H1 (cell line): ENCODE results near the gene ESD. TPM values are rescaled to one million over a fixed set of nuclear protein-coding genes. Genes with fewer than 3 reads are reported as not detected.

ENCODE experiments used
- CTCF ChIA-PET: fragments of 300-600 bp; sonication (Branson Sonifier 250); formaldehyde crosslinking; loops from one replicate; lab custom pipeline; 2021; ENCODE audit not compliant: partially characterized antibody; lab: Charles Lee
- POLR2A ChIA-PET: fragments of 300-600 bp; sonication (Branson Sonifier 250); formaldehyde crosslinking; loops from one replicate; lab custom pipeline; 2021; ENCODE audit warnings: inconsistent platforms; ENCODE audit not compliant: partially characterized antibody; lab: Charles Lee
- DNase-seq, 2 experiments: peaks; one replicate each; pipeline versions ENCODE4 v3.0.0 to v3.0.0-alpha.2; 2010 to 2022; ENCODE audit warnings: low spot score in 2 of 2, low read depth in 1 of 2, mixed read lengths in 1 of 2
- FAIRE-seq: peaks from 2 replicates; lab custom pipeline; 2011; peaks lifted over from hg19 to GRCh38; lab: Jason Lieb, UNC
- H2AFZ ChIP-seq: 2 replicates; pipeline ENCODE4 v1.8.1; 2012; ENCODE audit warnings: low read length, inconsistent platforms
- H2AK5ac ChIP-seq: 2 replicates; pipeline ENCODE4 v1.6.1; 2013; ENCODE audit warnings: low read depth, low read length
- H2BK120ac ChIP-seq: replicated peaks from 2 replicates; pipeline ENCODE3; 2013; ENCODE audit warnings: low read depth, low read length, inconsistent platforms
- H2BK12ac ChIP-seq: 2 replicates; pipeline ENCODE4 v1.6.1; 2013; ENCODE audit warnings: low read depth, low read length
- H2BK15ac ChIP-seq: 2 replicates; pipeline ENCODE4 v1.6.1; 2013; ENCODE audit warnings: low read length
- H2BK20ac ChIP-seq: 2 replicates; pipeline ENCODE4 v1.6.1; 2013; ENCODE audit warnings: low read length
- H2BK5ac ChIP-seq: 2 replicates; pipeline ENCODE4 v1.6.1; 2013; ENCODE audit warnings: low read depth, low read length
- H3K14ac ChIP-seq: 2 replicates; pipeline ENCODE4 v1.6.1; 2013; ENCODE audit warnings: inconsistent platforms; ENCODE audit not compliant: insufficient read length
- H3K18ac ChIP-seq: 2 replicates; pipeline ENCODE4 v1.6.1; 2013; ENCODE audit warnings: low read length; ENCODE audit errors: extremely low read depth
- H3K23ac ChIP-seq: 2 replicates; pipeline ENCODE4 v1.6.1; 2013; ENCODE audit warnings: inconsistent platforms; ENCODE audit not compliant: insufficient read length
- H3K23me2 ChIP-seq: 2 replicates; pipeline ENCODE4 v1.6.1; 2013; ENCODE audit warnings: low read depth, low read length
- H3K27ac ChIP-seq: 2 replicates; pipeline ENCODE4 v1.6.1; 2011; ENCODE audit warnings: low read depth, low read length, inconsistent platforms
- H3K27me3 ChIP-seq, 4 experiments: replicated peaks in 1 of 4; 1 replicate in 1 of 4; 2 replicates in 3 of 4; pipeline versions ENCODE4 v1.6.1 to v1.8.1; 2011 to 2013; ENCODE audit warnings: low read length in 3 of 4, mild to moderate bottlenecking in 3 of 4, inconsistent platforms in 2 of 4, mixed read lengths in 2 of 4, moderate library complexity in 1 of 4; ENCODE audit not compliant: control insufficient read depth in 3 of 4, insufficient read depth in 3 of 4; ENCODE audit errors: extremely low read depth in 1 of 4
- H3K36me3 ChIP-seq, 4 experiments: 2 replicates each; pipeline versions ENCODE4 v1.6.1 to v1.8.1; 2011 to 2013; ENCODE audit warnings: mild to moderate bottlenecking in 4 of 4, low read length in 3 of 4, moderate library complexity in 2 of 4, control low read depth in 1 of 4, inconsistent platforms in 1 of 4; ENCODE audit not compliant: insufficient read depth in 4 of 4, control insufficient read depth in 2 of 4
- H3K4ac ChIP-seq: replicated peaks from 2 replicates; pipeline ENCODE3; 2013; ENCODE audit warnings: low read length, low read depth, mixed read lengths, inconsistent platforms; ENCODE audit not compliant: insufficient read length
- H3K4me1 ChIP-seq, 4 experiments: replicated peaks in 1 of 4; 1 replicate in 1 of 4; 2 replicates in 3 of 4; pipeline versions ENCODE4 v1.6.1 to v1.8.1; 2011 to 2013; ENCODE audit warnings: low read length in 3 of 4, inconsistent platforms in 2 of 4, mixed read lengths in 1 of 4; ENCODE audit not compliant: insufficient read depth in 4 of 4, control insufficient read depth in 3 of 4
- H3K4me2 ChIP-seq, 2 experiments: 2 replicates each; pipeline versions ENCODE4 v1.6.1 to v1.8.1; 2011 to 2013; ENCODE audit warnings: low read depth in 2 of 2, low read length in 2 of 2, control low read depth in 1 of 2, inconsistent platforms in 1 of 2, mild to moderate bottlenecking in 1 of 2; ENCODE audit not compliant: insufficient read depth in 1 of 2
- H3K4me3 ChIP-seq, 4 experiments: fragments of 200-600, 300-600 bp in 1 of 4; sonication (generic), shearing (Covaris generic), sonication (Bioruptor Twin) in 1 of 4; 2 replicates each; pipeline versions ENCODE4 v1.5.1 to v1.8.1; 2011 to 2016; ENCODE audit warnings: low read length in 4 of 4, low read depth in 3 of 4, control low read depth in 2 of 4, inconsistent platforms in 2 of 4, mild to moderate bottlenecking in 2 of 4, mixed read lengths in 1 of 4, moderate library complexity in 1 of 4; ENCODE audit not compliant: insufficient read depth in 2 of 4; ENCODE audit errors: extremely low read depth in 1 of 4
- H3K56ac ChIP-seq: replicated peaks from 2 replicates; pipeline ENCODE3; 2013; ENCODE audit warnings: low read depth, mild to moderate bottlenecking, mixed read lengths, low read length, inconsistent platforms; ENCODE audit not compliant: insufficient read length
- H3K79me1 ChIP-seq: 2 replicates; pipeline ENCODE4 v1.6.1; 2013; ENCODE audit warnings: low read depth, low read length, control low read depth
- H3K79me2 ChIP-seq, 2 experiments: 2 replicates each; pipeline versions ENCODE4 v1.6.1 to v1.8.1; 2012 to 2013; ENCODE audit warnings: low read length in 2 of 2, mild to moderate bottlenecking in 2 of 2, inconsistent platforms in 1 of 2; ENCODE audit not compliant: insufficient read depth in 2 of 2, control insufficient read depth in 1 of 2
- H3K9ac ChIP-seq, 4 experiments: replicated peaks in 1 of 4; 1 replicate in 1 of 4; 2 replicates in 3 of 4; pipeline versions ENCODE4 v1.6.1 to v1.8.1; 2011 to 2013; ENCODE audit warnings: low read depth in 3 of 4, low read length in 3 of 4, control low read depth in 2 of 4, mild to moderate bottlenecking in 2 of 4, moderate library complexity in 2 of 4, inconsistent platforms in 1 of 4; ENCODE audit errors: extremely low read depth in 1 of 4
- H3K9me3 ChIP-seq, 2 experiments: 2 replicates each; pipeline versions ENCODE4 v1.6.1 to v1.8.1; 2012 to 2013; ENCODE audit warnings: mild to moderate bottlenecking in 2 of 2, moderate library complexity in 2 of 2, control low read depth in 1 of 2, inconsistent platforms in 1 of 2, low read depth in 1 of 2, low read length in 1 of 2, mixed read lengths in 1 of 2; ENCODE audit not compliant: insufficient read depth in 2 of 2
- H4K20me1 ChIP-seq, 2 experiments: replicated peaks in 1 of 2; 2 replicates each; pipeline versions ENCODE3 to v1.8.1; 2011 to 2013; ENCODE audit warnings: inconsistent platforms in 2 of 2, low read length in 2 of 2, mild to moderate bottlenecking in 1 of 2; ENCODE audit not compliant: insufficient read depth in 2 of 2, control insufficient read depth in 1 of 2
- H4K5ac ChIP-seq: 2 replicates; pipeline ENCODE4 v1.6.1; 2013; ENCODE audit warnings: low read length, low read depth, mixed read lengths, inconsistent platforms; ENCODE audit not compliant: insufficient read length
- H4K8ac ChIP-seq: 2 replicates; pipeline ENCODE4 v1.8.0; 2013; ENCODE audit warnings: mild to moderate bottlenecking, moderate library complexity, low read length, inconsistent platforms; ENCODE audit not compliant: insufficient read depth; ENCODE audit errors: extremely low read depth
- H4K91ac ChIP-seq: replicated peaks from 2 replicates; pipeline ENCODE3; 2013; ENCODE audit warnings: low read length, mixed read lengths, inconsistent platforms; ENCODE audit not compliant: insufficient read length
- CBX8 ChIP-seq: fragments of 300-800, 300-1000 bp; sonication (generic); IDR thresholded peaks from 2 replicates; pipeline ENCODE4 v1.7.1; 2016; ENCODE audit warnings: low read depth, low read length, borderline replicate concordance
- EP300 ChIP-seq, 2 experiments: IDR thresholded peaks; 1 replicate in 1 of 2; 2 replicates in 1 of 2; pipeline ENCODE4 v1.6.1; 2011 to 2012; ENCODE audit warnings: low read depth in 2 of 2, low read length in 2 of 2, mild to moderate bottlenecking in 2 of 2, borderline replicate concordance in 1 of 2, inconsistent platforms in 1 of 2, moderate library complexity in 1 of 2
- JUND ChIP-seq: IDR thresholded peaks from 2 replicates; pipeline ENCODE4 v1.6.1; 2011; ENCODE audit warnings: mild to moderate bottlenecking, improper control_type of control experiment, low read length
- POLR2AphosphoS5 ChIP-seq: IDR thresholded peaks from 2 replicates; pipeline ENCODE4 v1.6.1; 2011; ENCODE audit warnings: low read depth, low read length
- RAD21 ChIP-seq, 2 experiments: IDR thresholded peaks in 1 of 2; conservative IDR thresholded peaks in 1 of 2; 2 replicates each; pipeline ENCODE4 v1.6.1; 2011; ENCODE audit warnings: low read depth in 2 of 2, low read length in 2 of 2, improper control_type of control experiment in 1 of 2, inconsistent platforms in 1 of 2, mild to moderate bottlenecking in 1 of 2, moderate library complexity in 1 of 2
- RBBP5 ChIP-seq: IDR thresholded peaks from 2 replicates; pipeline ENCODE4 v1.7.1; 2012; ENCODE audit warnings: low read depth, mild to moderate bottlenecking, inconsistent platforms, low read length, moderate library complexity, borderline replicate concordance
- SIX5 ChIP-seq: IDR thresholded peaks from 2 replicates; pipeline ENCODE4 v1.6.1; 2011; ENCODE audit warnings: mild to moderate bottlenecking, low read depth, low read length
- SP1 ChIP-seq: IDR thresholded peaks from 2 replicates; pipeline ENCODE4 v1.6.1; 2011; ENCODE audit warnings: low read depth, low read length
- TAF1 ChIP-seq: IDR thresholded peaks from 2 replicates; pipeline ENCODE4 v1.6.1; 2011; ENCODE audit warnings: mild to moderate bottlenecking, low read depth, low read length
- TCF12 ChIP-seq: IDR thresholded peaks from 2 replicates; pipeline ENCODE4 v1.6.1; 2011; ENCODE audit warnings: low read depth, mild to moderate bottlenecking, low read length
- WGBS, 2 experiments: shearing (Covaris generic) in 1 of 2; methylation state at CpG; one replicate each; pipeline versions ENCODE4 v1.1.6 to v1.1.7; 2013 to 2015; ENCODE audit warnings: low lambda C conversion rate in 2 of 2, mixed read lengths in 2 of 2, inconsistent platforms in 1 of 2, low coverage in 1 of 2, missing lambda C conversion rate in 1 of 2; ENCODE audit not compliant: insufficient replicate concordance in 2 of 2, insufficient coverage in 1 of 2, insufficient read length in 1 of 2; ENCODE audit errors: extremely low coverage in 1 of 2, missing lambda C conversion rate in 1 of 2; 5-methylcytosine and 5-hydroxymethylcytosine counted together
- polyA plus RNA-seq, 7 experiments: library from polyadenylated mRNA; depleted of rRNA in 3 of 7; stranded (reverse) in 5 of 7; unstranded in 2 of 7; fragments of >200 nt in 5 of 7; fragments of 200-250 nt in 2 of 7; gene quantifications; 1 replicate in 5 of 7; 2 replicates in 1 of 7; 4 replicates in 1 of 7; pipeline versions ENCODE4 v1.2.1 to v1.2.3, GENCODE V29; 2011 to 2013; ENCODE audit warnings: missing spikeins in 2 of 7, mixed read lengths in 2 of 7
- total RNA-seq: library from RNA; stranded (reverse); fragmentation: NEBNext Ultra II Directional; extraction: Animal tissue kit (Norgen Biotek cat#: 25700); gene quantifications from 2 replicates; pipeline ENCODE4 v1.2.1, GENCODE V29; 2021
- TF ChIP-seq, protein P1 (sequence below), 3 experiments: IDR thresholded peaks; 1 replicate in 2 of 3; 2 replicates in 1 of 3; pipeline versions ENCODE4 v1.5.1 to v1.6.1; 2011; ENCODE audit warnings: low read length in 3 of 3, mild to moderate bottlenecking in 3 of 3, inconsistent platforms in 2 of 3, low read depth in 1 of 3, moderate library complexity in 1 of 3; ENCODE audit not compliant: insufficient read depth in 1 of 3; ENCODE audit errors: control extremely low read depth in 1 of 3

Gene ESD
- total and polyA plus RNA-seq, 2 of the 8 experiments (the other 6 are each of a cell fraction or from before 2014, with no cell fraction given) = 40.3 to 55.8 TPM

GRCh38 chr13:46831588-46832194, 34.7 kb upstream of the ESD start:
- H3K79me2 ChIP-seq = no peaks in the 10 kb centered on the region
- H4K8ac ChIP-seq = no peak overlapping the region
- H2AK5ac ChIP-seq = no peak overlapping the region
- no peak overlapping the region for H2BK15ac ChIP-seq
- H3K36me3 ChIP-seq = no peaks in the 10 kb centered on the region
- H4K20me1 ChIP-seq = no peaks in the 10 kb centered on the region
- no peak overlapping the region for H2BK5ac ChIP-seq
- no peak overlapping the region for H3K9ac ChIP-seq
- no peaks in the 10 kb centered on the region for H3K23me2 ChIP-seq
- no peak overlapping the region for H2BK12ac ChIP-seq
- no peaks in the 10 kb centered on the region for H3K27me3 ChIP-seq
- ChIA-PET POLR2A (no interaction called here), CTCF (interaction anchor here (0.6 to 2.5 kb wide), 26 partner anchors 9 to 1813 kb away, joined by 3 to 18 read pairs (median 3); no protein-coding TSS in a partner anchor)
- H3K4me1 ChIP-seq = no peaks in the 10 kb centered on the region
- H3K27ac ChIP-seq = no peak overlapping the region
- H3K9me3 ChIP-seq = no peaks in the 10 kb centered on the region
- no peak overlapping the region for H3K4me3 ChIP-seq
- 12% methylated on average over 5 of the region's 5 CpGs; no CpG with 5 or more reads in 1 of the 2 experiments for WGBS, 2 experiments
- no peaks in the 10 kb centered on the region for H3K79me1 ChIP-seq
- H3K4ac ChIP-seq = no peak overlapping the region
- H2AFZ ChIP-seq = no peak overlapping the region
- peak in 1 of 2 experiments; percentile 67 for DNase-seq
- H2BK20ac ChIP-seq = no peak overlapping the region
- H3K14ac ChIP-seq = no peak overlapping the region
- no peak overlapping the region for H3K18ac ChIP-seq
- no peak overlapping the region for H4K5ac ChIP-seq
- H2BK120ac ChIP-seq = no peak overlapping the region
- H3K4me2 ChIP-seq = no peak overlapping the region
- no peak overlapping the region for H3K23ac ChIP-seq
- H3K56ac ChIP-seq = no peak overlapping the region
- FAIRE-seq = peak; percentile 79
- no peak overlapping the region for H4K91ac ChIP-seq
- TF ChIP-seq POLR2AphosphoS5 = no peak
- TF ChIP-seq RBBP5 = no peak
- TF ChIP-seq RAD21 (IDR thresholded peaks at IDR 0.05 in 1 of 2, conservative IDR thresholded peaks at IDR 0.05 in 1 of 2; ENCODE audit: low read depth in 2 of 2, low read length in 2 of 2) = peak; percentile 87 to 90
- no peak for TF ChIP-seq CBX8
- no peak for TF ChIP-seq SIX5
- TF ChIP-seq, protein P1, sequence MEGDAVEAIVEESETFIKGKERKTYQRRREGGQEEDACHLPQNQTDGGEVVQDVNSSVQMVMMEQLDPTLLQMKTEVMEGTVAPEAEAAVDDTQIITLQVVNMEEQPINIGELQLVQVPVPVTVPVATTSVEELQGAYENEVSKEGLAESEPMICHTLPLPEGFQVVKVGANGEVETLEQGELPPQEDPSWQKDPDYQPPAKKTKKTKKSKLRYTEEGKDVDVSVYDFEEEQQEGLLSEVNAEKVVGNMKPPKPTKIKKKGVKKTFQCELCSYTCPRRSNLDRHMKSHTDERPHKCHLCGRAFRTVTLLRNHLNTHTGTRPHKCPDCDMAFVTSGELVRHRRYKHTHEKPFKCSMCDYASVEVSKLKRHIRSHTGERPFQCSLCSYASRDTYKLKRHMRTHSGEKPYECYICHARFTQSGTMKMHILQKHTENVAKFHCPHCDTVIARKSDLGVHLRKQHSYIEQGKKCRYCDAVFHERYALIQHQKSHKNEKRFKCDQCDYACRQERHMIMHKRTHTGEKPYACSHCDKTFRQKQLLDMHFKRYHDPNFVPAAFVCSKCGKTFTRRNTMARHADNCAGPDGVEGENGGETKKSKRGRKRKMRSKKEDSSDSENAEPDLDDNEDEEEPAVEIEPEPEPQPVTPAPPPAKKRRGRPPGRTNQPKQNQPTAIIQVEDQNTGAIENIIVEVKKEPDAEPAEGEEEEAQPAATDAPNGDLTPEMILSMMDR (IDR thresholded peaks at IDR 0.05; ENCODE audit: control extremely low read depth in 1 of 3, insufficient read depth in 1 of 3, low read depth in 1 of 3, low read length in 3 of 3) = peak in 2 of 3 experiments; percentile 54 to 65; a peak in 2 of 4 replicates
- TF ChIP-seq EP300 (IDR thresholded peaks at IDR 0.05; ENCODE audit: borderline replicate concordance in 1 of 2, low read depth in 2 of 2, low read length in 2 of 2) = no peak
- TF ChIP-seq TAF1 = no peak
- TF ChIP-seq TCF12 = no peak
- TF ChIP-seq SP1 = no peak
- no peak for TF ChIP-seq JUND
